ENCODE results near the gene DHRS4L2.

- no peak for TF ChIP-seq CTCF (IDR thresholded peaks at IDR 0.05)
- TF ChIP-seq ZFX (IDR thresholded peaks at IDR 0.05; ENCODE audit: borderline replicate concordance): no peak
These were observed 62.6 kb downstream of the DHRS4L2 start for GRCh38 chr14:24051176-24051788.
